GM18498 (cell line): ENCODE results near the gene KMT2C.

ENCODE experiments used
- ATAC-seq: cut with Tn5 transposase; IDR thresholded peaks from one replicate; pipeline ENCODE4 v1.9.1; 2021; ENCODE audit warnings: mild to moderate bottlenecking, moderate library complexity; ENCODE audit not compliant: unreplicated experiment

Gene KMT2C

DNA sequence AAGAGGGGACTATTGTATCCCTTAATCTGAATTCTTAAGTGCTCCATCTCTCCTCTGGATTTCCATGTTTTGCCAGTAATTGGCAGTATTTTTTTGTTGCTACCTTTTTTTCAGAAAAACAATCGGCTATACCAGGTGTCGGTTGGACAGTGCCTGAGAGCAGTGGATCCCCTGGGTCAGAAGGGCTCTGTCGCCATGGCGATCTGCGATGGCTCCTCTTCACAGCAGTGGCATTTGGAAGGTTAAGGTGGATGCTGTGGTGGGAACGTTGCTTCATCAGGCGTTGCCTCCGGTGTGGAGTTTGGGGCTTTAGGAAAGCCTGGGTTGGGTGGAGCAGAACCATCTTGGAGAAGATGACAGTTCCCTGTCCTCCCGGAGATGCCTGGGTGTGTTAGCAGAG, 314.4 kb downstream of the KMT2C start:
- ATAC-seq = no peak

DNA sequence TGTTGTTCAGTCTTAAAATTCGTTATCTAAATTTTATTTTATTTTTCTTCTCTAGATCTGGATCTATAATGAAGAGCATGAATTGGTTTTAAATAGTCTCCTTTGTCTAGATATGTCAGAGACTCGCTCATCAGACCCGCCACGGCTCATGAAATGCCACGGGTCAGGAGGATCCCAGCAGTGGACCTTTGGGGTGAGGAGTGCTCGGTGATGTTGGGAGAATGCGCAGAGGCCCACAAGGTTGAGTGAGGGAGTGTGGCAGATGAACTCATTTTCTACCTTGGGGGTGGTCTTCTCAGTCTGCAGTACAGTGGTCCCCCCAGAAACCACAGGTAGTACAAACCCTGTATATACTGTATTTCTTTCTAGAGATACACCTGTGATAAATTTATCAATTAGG, 315.0 kb downstream of the KMT2C start:
- no peak for ATAC-seq

DNA sequence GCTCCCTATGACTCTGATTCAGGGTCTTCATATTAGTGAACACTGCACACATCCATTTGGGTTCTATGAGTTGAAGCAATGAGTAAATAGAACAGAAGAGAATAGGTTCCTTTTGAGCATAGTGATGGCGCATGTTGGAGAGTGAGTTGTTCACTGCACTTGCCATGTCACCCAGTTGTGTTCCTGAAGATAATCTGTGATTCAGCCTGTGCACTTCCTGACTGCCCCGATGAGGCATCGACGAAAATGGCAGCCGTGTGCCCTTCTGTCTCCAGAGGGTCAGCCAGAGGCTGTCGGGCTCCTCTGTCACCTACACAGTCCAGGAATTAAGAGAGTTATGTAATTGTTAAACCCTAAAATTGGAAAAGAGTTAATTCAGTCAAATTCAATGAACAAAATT, 315.6 kb downstream of the KMT2C start:
- no peak for ATAC-seq

DNA sequence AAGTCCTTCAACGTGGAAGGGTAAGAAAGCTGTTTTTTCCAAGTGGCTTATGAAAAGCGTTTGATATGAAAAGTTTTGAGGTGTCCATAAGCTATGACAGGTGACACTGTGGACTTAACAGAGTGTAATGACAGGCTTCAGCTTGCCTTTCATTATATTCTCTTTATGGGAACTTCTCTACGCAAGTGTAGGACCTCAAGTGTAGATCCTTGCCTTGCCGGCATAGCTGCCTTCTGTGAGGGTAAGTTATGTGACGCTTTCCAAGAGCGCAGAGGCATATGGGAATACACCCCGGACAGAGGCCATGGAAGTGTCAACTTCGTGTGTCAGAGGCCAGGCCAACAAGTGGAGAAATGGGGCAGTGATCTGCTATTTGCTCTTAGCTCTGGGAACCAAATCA, 318.4 kb downstream of the KMT2C start:
- no peak for ATAC-seq

DNA sequence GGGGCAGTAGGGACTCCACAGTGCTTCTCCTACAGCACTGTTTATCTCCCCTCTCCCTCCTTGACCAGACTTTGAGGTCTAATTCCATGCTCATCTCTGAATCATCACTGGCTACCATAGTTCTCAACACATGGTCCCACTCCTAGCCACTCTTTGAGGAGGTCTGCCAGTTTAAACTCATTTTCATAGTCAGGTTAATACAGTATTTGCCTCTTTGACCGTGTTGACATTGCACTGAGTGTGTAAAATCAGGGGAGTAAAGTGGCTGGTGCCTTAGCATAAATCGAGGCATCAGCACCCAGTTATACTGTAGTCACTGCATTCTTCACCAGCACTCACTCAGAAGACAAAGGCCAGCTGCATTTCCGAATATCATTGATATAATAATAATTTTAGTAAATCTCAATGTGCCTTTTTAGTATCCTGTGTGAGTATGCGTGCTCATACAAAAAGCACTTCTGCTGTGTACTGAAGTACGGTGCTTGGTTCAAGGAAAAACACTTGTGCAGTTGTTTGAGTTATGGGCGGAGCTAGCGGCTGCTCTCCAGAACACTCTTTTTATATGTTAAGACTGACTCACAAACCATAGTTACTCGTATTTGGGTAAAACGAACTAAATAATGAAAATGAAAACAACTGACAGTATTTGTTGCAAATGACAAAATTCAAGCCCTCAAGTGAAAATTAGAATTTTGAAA, 320.6 kb downstream of the KMT2C start:
- ATAC-seq = no peak

DNA sequence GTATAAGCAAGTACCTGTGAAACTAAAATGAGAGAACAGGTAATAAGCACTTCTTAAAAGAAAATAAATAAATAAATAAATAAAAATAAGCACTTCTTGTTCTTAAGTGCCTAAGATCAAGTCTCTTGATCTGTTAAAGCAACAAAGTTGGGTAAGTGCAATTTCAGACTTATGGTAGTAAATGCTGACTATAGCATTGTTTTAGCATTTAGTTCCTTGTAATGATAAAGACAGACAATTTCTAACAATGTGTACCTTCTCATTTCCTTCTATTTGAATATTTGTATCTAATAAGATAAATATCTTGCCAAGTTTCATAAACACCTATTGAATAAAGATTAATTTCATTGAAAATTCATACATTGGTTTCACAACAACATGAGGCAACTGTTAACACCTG, 323.0 kb downstream of the KMT2C start:
- no peak for ATAC-seq

DNA sequence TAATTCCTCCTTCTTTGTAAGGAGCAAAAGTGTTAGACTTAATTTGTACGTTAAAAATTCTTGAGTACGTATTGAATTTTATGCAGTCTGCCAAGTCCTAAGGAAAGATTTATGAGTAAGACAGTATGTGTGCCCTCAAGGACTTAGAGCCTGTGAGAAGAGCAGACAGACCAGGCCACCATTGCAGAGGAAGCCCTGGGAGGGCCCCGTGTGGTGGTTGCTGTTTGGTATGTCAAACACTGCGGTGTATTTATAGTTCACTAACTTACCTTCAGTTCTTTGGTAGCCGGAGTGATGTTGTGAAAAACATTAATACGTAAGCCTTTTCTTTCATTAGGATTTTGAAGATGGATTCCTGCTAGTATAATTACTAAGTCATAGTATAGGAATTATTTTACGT, 327.4 kb downstream of the KMT2C start:
- no peak for ATAC-seq

DNA sequence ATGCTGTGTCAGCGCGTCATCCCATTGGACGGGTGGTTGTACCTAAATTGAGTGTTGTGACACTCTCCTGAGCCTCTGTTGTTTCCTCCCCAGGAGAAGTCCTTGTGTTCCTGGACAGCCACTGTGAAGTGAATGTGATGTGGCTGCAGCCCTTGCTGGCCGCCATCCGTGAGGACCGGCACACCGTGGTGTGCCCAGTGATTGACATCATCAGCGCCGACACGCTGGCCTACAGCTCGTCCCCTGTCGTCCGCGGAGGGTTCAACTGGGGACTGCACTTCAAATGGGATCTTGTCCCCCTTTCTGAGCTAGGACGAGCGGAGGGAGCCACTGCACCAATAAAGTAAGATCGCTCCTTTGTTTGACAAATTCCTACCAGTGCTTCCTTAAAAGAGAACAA, 327.9 kb downstream of the KMT2C start:
- no peak for ATAC-seq

DNA sequence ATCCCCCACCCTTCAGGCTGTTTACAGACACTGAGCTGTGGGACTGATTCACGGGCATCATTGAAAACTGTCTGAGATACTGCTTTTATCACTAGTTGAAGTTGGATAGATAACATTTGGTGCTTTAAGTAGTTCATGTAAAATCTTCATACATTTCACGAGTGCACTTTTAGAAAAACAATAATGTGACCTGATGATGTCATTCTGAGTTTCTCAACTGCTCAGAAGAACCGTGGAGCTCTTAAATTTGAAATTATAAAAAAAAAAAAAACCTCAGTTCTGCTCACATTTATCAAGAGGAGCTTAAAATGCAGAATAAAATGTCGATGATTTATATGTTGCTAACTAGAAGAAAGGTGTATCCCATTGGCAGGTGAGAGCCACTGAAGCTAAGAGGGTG, 328.8 kb downstream of the KMT2C start:
- ATAC-seq = no peak

DNA sequence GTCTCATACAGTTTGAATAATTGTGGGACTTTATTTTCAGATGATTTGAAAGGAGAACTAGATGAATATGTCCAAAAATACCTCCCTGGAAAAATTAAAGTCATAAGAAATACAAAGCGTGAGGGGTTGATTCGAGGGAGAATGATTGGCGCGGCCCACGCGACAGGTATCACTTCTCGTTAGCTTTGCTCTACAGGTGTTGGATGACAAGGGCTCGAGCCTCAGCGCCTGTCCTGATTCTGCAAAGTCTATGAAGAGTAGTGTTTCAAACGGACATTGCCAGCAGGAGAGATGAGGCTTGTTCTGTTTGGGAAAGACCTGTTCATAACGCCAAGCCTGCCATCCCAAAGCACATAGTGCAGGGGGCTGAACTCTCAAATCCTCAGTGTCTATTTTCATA, 330.6 kb downstream of the KMT2C start:
- no peak for ATAC-seq

DNA sequence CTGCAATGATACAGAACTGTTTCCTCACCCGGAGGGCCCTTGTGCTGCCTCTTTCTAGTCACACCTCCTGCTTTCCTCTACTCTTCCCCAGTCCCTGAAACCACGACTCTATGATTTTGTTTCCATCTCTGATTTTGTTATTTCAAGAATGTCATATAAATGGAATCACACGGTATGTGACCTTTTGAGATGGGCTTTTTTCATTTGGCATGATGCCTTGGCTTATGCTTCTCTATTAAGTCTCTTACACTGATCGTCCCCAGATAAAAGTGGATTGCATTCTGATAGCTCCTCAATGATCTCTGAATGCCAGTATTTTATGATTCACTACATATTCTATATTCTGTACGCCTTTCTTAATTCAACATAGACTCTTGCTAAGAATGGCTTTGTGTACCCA, 332.1 kb downstream of the KMT2C start:
- no peak for ATAC-seq

DNA sequence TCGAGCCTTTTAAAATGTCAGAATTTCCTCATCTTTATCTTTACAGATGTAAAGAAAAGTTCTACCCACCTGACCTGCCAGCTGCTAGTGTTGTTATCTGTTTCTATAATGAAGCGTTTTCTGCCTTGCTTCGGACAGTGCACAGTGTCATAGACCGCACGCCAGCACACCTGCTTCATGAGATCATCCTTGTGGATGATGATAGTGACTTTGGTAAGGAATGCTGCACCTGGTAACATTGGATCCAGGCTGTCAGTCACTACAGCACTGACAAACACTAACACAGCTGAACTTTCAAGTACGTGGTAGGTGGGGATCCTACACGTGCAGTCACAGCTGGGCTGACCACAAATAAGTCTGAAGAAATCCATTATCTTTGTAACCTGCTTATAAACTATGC, 332.7 kb downstream of the KMT2C start:
- no peak for ATAC-seq

DNA sequence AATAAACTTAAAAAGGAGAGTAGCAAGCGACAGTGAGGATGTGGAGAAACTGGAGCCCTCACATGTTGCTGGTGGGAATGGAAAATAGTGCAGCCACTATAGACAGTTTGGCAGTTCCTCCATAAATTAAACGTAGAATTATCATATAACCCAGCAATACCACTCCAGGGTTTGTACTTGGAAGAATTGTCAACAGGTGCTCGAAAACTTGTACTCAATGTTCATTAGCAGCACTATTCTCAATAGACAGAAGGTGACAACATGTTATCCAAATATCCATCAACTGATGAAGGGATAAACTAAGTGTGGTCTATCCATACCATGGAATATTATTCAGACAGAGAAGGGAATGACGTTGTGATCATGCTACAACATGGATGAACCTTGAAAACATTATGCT, 338.5 kb downstream of the KMT2C start:
- ATAC-seq = no peak

DNA sequence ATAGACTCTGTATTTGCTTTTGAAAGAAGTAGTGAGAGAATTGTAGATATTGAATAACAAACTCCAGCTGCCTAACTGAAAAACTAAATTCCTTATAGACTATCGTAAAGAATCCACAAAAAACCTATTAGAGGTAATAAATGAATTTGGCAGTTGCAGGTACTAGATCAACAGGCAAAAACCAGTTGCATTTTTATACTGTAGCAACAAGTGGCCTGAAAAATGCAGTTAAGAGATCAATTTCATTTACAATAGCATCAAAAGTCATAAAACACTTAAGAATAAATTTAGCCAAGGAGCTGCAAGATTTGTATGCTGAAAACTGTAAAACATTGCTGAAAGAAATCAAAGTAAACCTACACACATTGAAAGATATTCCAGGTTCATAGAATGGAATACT, 340.0 kb downstream of the KMT2C start:
- ATAC-seq = no peak

DNA sequence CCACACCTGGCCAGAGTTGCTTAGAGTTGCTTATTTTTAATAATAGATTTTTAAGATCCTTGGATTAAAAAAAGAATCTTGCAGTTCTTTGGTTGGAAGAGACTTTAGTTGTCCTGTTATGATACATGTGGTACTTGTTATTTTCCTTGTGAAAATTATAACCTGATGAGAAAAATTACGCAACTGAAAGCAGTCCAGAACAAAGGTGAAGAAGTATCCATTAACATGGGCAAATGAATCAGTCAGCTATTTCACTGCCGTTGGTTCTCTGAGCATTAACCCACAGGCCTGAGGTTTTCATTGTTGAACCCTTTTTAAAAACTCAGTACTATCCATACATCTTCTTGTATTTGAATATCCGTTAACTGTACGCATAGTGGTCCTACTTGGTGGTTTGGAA, 342.1 kb downstream of the KMT2C start:
- no peak for ATAC-seq

DNA sequence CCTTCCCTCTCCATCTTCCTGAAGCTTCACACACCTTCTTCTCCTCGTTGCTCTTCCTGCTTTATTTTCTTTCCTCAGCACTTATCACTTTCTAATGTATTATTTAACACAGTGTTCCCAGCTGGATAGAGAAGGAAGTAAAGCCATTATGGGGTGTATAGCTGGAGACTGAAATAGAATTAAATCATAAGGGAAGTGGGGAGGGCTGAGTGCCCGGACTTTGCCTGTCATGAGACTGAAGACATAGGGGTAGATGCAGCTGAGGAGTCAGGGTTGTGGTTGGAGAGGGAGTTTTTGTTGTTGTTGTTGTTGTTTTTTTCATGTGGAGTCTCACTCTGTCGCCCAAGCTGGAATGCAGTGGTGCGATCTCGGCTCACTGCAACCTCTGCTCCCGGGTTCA, 345.1 kb downstream of the KMT2C start:
- ATAC-seq = no peak

DNA sequence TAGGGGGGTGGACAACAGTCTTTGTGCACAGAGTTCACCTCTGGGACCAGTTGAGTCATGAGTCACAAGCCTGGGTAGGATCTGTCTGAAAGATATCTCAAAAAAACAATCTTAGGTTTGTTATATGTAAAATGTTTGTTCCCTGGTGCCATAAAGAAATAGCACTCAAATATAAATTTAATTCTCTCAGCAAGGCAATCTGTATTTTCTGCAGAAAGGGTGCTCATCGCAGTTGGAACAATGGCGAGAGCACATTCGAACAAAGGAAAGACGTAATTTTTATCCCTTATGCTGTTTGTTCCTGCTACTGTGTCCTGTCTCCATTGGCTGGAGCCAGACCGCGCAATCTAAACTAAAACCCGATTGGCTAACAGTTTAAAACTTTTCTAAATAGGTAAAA, 346.6 kb downstream of the KMT2C start:
- no peak for ATAC-seq

DNA sequence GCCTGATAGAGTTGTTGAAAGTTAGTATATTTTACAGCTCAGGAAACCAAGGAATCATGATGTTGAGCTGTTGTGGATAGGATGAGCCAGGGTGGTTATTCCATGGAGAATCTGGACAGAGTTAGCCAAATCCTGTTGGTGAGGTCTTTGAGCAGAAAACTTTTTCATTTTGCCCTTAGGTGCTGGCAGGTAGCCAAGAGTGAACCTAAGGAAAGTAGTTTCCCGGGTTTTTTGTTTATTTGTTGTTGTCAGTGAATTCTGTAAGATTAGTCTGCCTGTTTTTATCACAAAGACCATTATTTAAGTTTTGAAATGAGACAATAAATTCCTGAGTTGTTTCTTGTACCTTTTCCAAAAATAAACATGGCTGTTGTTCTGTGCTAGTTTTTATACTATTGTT, 349.3 kb downstream of the KMT2C start:
- ATAC-seq = no peak

DNA sequence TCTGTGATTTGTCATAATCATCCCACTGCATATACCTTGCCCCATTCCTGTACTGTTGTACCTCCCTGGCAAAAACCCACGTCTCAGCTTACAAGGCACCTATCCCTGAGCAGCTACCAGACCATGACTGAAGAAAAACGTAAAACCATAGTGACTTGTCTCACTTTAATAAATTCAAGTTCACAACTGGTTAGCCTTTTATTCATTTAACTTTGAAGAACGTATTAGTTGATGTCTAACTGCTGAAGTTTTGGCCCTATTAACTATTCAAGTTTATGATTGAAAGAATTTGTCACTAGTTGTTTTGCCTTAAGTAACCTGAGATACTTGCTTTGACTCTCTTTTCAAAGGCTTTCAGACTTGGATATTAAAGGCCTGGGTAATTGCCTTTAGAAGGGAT, 350.7 kb downstream of the KMT2C start:
- ATAC-seq = no peak
